COLO829 (cell line): Measurements from ENCODE around the gene C8G.

Experiments used
- DNase-seq: peaks from one replicate; pipeline ENCODE4 v3.0.0; 2012; ENCODE audit warnings: low spot score

C8G gene

DNA sequence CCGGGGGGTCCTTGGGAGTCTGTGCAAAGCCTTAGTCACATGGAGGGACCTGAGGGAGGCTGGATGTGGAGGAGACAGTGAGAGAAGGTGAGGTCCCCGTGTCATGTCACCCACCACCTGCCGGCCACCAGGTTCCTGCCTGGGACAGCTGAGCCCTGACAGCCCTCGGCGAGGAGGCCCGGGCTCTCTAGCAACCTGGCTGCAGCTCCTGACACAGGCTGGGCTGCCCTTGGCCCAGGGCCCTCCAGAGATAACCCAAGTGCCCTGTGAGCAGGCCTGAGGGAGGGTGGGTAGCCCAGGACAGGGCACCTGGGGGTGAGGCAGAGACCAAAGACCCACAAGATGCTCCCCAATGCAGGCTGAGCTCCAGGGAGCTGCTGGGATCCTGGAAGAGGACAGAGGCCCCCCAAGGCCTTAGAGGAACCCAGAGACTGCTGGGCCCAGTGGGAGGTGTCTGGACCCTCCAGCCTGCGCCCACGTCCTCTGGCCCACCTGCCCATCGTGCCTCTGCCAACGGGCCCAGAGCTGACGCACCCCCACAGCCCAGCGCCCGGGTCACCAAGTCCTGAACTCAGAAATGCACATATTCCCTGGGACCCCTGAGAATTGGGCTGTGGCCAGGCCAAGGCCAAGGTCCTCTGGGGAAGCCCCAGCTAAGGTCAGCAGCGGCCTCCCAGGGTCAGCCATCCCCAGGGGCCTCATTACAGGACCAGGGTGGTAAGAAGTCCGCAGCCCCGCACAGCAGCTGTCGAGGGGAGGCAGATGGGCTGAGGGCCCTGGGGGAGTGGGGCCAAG lies 23.5 kb downstream of the C8G start:
- DNase-seq = no peak

GRCh38 chr9:136969150-136969549 lies 24.1 kb downstream of the C8G start:
- no peak for DNase-seq

DNA sequence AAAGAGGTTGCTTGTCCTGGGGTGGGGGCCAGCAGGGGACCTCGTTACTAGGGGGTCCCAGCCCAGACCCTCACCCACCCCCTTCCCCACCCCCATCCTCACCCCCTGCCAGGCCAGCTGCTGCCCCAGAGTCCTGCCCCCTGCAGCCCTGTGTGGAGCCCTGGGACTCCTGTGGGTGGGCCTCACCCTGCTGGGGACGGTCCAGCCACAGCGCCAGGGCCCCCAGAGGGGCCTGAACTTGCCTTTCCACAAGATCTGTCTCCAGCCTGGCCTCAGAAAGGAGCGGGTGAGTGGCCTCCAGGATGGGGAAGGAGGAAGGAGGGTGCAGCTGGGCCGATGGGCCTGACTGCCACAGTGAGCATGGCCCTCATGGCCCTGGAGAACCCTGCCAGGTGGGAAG lies 24.7 kb downstream of the C8G start:
- DNase-seq = no peak

DNA sequence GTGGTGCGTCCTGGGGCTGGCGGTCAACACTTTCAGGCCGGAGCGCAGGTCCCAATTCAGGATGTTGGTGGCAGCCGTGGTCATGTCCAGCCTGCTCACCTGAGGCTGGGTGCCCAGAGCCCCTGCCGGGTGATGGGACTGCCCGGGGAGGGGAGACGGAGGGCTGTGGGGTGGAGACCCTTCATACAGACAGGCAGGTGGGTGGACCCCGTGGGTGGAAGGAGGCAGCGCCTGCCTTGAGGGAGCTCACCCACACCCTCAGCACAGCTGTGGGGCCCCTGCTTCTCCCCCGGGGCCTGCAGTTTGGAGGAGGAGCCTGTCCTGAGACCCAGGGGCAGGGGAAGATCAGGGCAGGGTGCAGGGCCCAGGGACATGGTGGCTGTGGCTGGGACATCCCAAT lies 25.3 kb downstream of the C8G start:
- no peak for DNase-seq

DNA sequence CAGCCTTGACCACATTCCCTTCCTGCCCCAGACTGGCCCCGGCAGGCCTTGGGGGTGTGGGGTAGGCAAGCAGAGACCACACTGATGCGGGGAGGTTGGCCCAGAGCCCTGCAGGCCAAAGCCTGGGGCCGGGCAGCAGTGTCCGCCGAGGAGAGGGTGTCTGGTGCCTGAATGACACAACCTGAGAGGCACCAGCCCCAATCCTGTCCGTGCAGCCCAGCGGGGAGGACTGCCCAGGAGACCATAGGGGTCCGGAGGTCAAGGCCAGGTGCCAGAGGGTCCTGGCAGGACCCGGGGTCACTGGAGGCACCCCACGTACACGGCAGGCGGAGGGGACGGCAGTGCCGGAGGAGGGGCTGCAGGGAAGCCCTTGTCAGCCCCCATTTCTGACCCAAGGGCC lies 26.7 kb downstream of the C8G start:
- DNase-seq = no peak

DNA sequence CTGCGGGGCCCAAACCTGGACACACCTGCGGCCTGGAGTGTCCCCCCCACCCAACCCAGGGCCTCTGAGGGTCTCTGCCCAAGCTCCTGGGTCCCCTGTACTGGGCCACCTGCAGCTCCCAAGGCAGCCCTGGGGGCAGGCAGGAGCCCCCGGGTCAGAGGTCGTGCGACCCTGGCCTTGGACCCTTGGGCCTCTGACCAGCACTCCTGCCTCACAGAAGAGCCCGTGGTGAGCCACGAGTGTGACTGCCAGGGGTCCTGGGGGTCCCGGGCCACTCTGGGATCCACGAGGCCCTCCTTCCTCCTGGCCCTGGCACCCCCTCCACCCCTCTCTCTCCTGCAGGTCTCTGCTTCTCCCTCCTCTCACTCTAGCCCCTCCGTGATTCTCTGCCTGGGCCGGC lies 27.3 kb downstream of the C8G start:
- DNase-seq = no peak

GRCh38 chr9:136972743-136973142 lies 27.7 kb downstream of the C8G start:
- DNase-seq = no peak

DNA sequence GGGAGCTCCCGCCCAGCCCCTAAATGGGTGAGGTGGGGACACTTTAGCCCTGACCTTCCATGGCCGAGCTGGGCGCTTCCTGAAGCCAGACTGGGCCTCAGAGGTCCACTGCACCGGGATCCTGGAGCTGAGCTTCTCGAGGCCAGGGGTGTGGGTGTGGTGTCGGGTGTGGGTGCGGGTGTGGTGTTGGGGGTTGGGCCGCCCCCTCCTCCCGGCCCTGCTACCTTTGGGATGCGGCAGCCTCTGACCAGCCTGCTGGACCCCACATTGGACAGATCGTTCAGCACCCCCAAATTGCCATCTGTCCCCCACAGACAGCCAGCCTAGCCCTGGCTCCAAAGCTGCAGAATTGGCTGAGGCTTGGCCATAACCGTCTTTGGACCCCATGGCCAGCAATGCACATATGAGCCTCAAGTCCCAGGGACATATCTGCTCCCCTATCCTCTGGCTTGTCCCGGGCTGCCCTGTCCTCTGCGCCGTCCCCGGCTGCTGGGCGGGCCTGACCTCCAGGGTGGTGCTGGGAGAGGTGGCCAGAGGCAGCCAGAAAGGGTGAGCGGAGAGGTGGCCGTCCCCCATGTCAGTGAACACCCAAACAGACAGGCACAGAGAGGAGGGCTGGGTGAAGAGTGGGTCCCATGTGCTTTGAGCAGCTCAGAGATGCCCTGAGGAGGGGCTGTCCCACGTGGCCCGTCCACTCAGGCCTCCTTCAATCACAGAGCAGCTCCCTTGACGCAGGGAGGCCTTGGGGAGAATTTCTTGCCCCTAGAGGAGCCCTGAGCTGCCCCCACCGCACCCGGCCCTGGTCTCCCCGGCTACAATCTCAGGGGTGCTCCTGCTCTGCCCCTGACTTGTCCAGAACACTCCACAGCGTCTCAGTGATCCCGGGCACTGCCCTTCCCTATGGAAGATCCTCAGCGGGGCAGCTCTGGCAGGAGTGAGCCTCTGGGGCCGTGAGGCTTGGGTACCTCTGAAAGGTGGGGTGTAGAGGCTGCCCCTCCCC lies 28.9 kb downstream of the C8G start:
- no peak for DNase-seq

DNA sequence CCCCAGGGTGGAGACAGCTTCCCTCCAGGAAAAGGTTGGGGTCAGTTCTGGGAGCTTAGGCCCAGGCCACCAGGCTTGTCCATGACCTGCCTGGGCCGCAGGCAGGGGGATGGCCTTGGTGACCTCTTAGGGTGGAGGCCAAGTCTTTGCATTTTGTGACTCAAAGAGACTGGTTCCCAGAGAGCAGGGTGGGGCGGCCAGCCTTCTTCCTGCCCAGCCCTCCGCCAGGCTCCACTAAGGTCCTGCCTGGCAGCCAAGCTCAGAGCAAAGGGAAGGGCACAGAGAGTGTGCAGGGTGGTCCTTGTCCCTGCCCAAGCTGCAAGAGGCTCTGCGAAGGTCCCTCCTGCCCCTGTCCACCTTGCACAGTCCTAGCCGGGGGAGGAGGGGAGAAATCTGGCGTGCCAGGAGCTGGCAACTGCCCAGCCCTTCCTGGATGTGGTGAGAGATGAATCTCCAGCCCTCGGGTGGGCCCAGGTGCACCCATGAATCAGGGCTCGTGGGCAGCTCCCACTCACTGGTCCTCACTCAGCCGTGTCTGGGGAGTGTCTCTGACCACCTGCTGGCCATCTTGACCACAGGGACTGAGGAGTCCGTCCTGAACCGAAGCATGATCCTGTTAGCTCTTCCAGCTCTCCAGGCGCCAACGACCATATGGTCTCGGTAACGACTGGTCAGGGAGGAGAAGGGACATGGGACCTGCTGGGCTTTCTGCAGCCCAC lies 29.9 kb downstream of the C8G start:
- no peak for DNase-seq

DNA sequence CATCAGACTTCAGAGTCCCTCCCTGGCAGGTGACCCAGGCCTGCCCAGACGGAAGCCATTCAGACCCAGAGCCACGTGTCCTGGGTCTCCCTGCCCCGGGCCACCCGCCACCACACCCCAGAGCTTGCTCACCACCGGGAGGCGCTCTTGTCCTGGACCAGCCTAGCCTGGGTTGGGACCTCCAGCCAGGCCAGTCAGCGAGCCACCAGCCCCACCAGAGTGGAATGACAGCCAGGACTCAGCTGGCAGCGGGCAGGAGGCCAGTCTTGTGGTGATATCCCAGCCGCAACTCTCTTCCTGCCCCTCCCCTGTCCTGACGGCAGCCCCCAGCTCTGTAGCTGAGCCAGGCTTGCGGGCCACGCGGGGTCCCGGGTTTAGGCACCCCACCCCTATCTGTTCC lies 30.6 kb downstream of the C8G start:
- no peak for DNase-seq

DNA sequence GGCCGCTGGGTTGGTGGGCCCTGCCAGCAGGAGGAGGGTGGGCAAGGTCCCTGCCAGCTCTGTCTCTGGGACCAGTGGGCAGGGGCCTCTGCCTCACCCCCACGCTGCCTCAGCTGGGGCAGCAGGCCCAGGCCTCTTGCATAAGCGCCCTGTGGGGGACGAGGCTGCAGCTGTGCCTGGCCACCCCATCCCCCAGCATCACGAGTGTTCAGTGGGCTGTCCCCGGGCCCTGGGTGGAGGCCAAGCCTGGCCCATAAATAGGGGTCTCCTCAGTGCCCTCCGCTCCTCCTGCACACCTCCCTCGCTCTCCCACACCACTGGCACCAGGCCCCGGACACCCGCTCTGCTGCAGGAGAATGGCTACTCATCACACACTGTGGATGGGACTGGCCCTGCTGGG lies 32.2 kb downstream of the C8G start, which contains the start of gene PTGDS:
PTGDS (plus strand) TSS at position 282 of the 400 bp plus-strand sequence; CDS start at position 357, 75 bp downstream.
- no peak for DNase-seq

DNA sequence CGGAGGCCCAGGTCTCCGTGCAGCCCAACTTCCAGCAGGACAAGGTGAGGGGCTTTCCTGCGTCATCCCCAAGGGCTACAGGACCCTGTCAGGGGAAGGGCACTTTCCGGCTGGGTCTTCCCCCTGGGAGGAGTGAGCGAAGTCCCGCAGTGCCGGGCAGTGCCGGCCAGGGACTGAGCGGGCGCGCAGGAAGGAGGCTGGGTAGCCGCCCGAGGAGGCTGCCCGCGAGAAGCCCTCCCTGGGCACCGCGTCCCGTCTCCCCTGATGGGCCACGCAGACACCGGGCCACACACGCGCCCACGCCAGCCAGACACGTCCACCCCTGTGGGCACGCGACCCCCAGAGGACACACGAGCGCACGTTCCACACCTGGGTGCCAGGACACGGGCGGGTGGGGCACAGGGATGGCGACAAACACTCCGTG lies 32.6 kb downstream of the C8G start:
- DNase-seq = no peak

GRCh38 chr9:136978073-136978864 lies 33.2 kb downstream of the C8G start:
- DNase-seq = peak; percentile 97

DNA sequence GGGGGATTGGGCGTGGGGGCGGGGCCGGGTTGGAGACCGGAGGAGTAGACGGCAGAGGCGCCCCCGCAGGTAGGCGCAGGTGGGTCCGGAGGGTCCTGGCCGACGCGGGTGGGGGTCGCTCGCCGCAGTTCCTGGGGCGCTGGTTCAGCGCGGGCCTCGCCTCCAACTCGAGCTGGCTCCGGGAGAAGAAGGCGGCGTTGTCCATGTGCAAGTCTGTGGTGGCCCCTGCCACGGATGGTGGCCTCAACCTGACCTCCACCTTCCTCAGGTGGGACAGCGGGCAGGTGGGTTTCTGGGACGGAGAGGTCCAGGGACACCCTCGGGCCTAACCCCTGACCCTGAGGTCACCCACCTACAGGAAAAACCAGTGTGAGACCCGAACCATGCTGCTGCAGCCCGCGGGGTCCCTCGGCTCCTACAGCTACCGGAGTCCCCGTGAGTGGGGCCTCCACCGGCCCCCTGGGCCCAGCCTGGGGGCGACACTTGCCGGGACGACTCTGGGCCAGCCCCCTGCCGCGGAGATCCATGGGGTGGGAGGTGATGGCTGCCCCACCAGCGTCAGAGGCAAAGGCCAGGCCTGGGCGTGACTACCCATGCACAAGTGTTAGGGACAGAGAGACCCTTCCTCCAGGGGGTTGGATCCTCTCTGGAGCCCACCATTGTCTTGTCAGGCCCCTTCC lies 34.0 kb downstream of the C8G start:
- DNase-seq = no peak

- no peak for DNase-seq
Observed at GRCh38 chr9:136979769-136980587, 34.9 kb downstream of the C8G start.

- DNase-seq = no peak
Observed at GRCh38 chr9:136980669-136981478, 35.8 kb downstream of the C8G start.

DNA sequence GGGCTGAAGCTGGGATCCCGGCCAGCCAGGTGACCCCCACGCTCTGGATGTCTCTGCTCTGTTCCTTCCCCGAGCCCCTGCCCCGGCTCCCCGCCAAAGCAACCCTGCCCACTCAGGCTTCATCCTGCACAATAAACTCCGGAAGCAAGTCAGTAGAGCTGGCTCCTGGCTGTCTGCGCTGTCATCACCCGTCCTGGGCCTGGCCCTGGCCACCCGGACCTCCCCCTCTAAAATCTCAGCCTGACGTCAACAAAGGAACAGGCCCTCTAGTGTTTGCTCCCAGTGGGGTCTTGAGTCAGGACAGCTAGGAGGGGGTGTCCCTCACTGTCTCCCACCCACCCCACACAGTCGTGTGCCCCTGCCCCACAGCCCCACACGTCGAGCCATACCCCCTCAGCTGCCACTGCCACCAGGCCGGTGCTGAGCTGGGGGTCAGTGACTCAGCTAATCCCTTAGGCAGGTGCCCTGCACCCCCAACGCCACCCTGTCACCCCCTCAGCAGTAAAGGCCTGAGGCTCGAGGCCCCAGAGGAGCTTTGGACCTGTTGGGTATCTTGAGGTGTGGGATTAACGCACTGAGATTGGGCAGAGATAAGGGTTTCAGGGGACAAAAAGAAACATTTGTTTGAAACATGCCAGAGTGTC lies 36.7 kb downstream of the C8G start:
- no peak for DNase-seq

DNA sequence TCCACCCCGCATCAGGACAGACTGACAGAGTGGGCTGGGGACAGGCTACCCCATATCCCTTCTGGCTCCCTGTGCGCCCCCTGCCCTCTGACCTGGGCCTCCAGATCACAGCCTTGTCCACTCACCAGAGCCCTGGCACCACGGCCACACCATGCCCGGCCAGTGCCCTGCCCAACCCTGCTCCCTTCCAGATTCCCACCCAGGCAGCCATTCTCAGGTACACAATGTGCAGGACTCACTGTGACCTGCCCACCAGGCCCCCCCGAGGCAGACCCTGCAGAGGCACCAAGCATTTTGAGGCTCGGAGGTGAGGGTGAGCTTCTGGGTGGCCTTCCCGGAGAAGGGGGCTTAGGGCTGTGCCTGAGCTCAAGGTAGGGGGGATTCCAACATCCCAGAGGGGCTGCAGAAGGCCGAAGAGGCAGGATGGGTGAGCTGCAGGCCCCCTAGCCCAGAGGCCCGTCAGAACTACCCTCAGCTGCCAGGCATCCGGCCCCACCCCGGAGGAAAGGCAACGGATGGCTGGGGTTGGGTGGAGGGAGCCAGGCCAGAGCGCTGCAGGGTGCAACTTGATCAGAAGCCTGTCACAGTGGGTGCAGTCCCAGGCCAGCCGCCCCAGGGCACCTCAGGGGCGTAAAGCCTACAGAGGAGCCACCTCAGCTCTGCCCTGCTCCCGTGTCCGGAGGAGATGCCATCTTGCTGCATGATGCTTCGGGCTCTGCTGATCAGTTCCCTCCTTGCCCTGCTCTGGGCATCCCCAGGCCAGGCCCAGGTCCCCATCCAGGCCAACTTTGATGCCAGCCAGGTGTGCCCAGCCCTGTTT lies 37.4 kb downstream of the C8G start, which contains the start of gene LCNL1:
LCNL1 (plus strand) TSS at position 762 of the 820 bp plus-strand sequence. CDS start 594 bp downstream, outside the sequence.
- DNase-seq = no peak
